ENCODE data around the gene CCDC33.

GRCh38 chr15:74244822-74245341 lies 8.8 kb downstream of the CCDC33 start:
- TF ChIP-seq GATA2 (IDR thresholded peaks at IDR 0.05; ENCODE audit: low read depth, low read length): no peak
- TF ChIP-seq GATA3 (IDR thresholded peaks at IDR 0.05; ENCODE audit: low read depth, low read length): no peak
